SHP77 (cell line): ENCODE results near the gene RPTOR.
"Not testable (repeated sequence)": the region's sequence is repeated elsewhere in the genome, so short reads cannot be mapped to it uniquely, and the experiment has no call there.

Source experiments
- DNase-seq, 2 experiments: peaks; one replicate each; lab custom pipeline; 2025; lab: John Stamatoyannopoulos, UW

RPTOR gene

DNA sequence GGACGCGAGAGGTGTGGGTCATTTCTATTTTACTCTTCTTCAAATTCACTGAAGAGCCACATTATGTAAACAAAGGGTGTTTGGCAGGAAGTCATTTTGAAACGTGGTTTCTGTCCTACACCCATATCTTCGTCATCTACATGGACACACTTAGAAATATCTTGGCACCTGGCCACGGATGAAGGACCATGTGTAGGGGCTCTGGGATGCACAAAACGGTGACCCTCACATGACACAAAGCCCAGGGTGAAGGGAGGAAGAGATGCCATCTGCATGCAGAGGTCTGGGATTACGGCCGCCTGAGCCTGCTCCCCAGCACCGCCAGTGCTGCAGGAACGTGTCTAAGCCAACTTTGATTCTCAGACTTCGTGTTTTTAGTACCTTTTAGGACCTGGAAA is 316.8 kb downstream of the RPTOR start:
- DNase-seq: peak; percentile 92 to 93

DNA sequence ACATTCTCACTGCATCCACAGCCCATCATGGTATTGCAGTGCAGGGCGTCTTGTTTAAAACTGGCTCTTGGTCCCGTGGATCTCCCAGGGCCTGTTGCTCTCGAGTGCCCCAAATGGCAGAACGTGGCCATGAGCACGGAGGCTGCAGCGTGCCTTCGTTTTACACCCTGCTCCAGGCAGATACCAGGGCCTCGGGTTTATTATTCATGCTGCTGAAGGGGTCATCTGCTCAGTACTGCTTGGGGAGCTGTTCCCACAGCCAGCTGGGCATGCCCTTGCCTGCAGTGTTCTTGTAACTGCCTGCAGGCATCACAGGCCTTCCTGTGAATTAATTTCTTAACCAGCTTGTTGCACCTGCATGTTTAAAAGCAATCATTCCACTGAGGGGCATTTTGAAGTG is 317.3 kb downstream of the RPTOR start:
- DNase-seq: peak; percentile 86 to 91

DNA sequence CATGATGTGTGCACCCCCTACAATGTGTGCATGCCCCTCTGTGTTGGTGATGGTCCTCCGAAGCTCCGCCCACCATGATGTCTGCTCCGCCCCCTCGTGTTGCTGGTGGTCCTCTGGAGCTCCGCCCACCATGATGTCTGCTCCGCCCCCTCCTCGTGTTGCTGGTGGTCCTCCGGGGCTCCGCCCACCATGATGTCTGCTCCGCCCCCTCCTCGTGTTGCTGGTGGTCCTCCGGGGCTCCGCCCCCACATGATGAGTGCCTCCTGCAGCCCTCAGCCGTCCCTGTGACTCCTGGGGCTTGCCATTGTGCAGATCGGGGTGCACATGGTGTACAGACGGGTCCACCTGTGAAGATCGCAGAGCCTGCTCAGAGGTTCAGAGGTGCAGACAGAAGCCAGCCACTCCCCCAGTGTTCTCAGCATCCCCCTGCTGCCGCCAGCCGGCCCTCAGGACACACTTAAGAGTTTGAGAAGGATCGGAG is 317.9 kb downstream of the RPTOR start:
- no peak for DNase-seq

- DNase-seq: no peak
These were observed 318.3 kb downstream of the RPTOR start for GRCh38 chr17:80862978-80863377.

- no peak for DNase-seq
These were observed 319.0 kb downstream of the RPTOR start for GRCh38 chr17:80863626-80864025.

- no peak for DNase-seq
These were observed 320.1 kb downstream of the RPTOR start for GRCh38 chr17:80864751-80865150.

DNA sequence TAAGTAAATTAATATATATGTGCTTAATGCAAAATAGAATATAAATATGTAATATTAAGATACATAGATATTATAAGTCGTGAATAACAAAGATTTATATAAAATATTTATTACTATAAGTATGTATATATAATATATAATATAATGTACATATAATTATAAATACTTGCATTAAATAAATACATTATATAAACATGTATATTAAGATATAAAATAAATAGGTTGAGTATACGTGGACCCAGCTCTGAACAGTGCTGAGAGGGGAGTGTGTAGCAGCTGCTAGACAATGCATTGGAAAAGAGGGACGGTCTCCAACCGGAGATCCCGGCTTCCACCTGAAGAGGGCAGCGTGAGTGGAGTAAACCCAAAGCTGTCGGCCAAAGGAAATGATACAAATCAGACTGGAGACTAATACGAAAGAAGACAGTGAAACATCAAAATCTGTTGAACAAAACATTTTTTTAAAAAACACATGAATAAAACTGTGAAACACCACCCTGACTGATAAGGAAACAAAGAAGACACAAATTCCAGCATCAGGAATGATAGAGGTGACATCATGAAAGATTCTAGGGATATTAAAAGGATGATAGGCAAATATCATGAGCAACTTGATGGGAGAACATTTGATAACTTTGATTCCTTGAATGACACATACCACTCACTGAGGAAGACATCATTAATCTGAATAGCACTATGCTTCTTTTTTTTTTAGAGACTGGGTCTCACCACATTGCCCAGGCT is 321.6 kb downstream of the RPTOR start:
- peak; percentile 74 to 80 for DNase-seq

- DNase-seq: no peak
These were observed 323.5 kb downstream of the RPTOR start for GRCh38 chr17:80868022-80868609.

DNA sequence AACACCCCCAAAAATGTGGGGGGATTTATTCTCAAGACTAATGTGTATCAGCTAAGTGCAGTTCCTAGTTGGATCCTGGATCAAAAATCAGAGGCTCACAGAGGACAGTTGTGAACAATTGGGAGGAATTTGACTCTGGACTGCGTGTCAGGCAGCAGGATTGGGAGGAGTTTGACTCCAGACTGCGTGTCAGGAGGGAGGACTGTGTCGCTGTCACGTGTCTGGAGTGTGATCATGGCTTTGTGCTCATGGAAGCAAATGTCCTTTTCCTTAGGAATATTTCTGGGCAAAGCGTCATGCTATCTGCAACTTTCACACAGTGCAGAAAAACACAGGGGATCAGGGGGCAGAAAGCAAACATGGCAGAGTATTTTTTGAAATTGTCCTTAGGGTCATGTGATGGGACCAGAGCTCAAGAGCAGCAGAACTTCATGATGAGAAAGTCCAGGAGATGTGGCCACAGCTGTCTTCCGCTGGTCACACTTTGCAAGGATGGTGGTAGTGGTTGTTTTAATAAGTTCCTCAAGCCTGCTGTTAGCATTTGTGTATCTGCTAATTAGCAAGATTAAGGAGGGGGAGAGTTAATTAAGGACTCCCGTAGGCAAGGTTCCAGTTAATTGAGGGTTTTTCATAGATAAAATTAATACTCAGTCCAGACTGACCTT is 325.0 kb downstream of the RPTOR start:
- DNase-seq: no peak

GRCh38 chr17:80870401-80870800 is 325.8 kb downstream of the RPTOR start:
- DNase-seq: no peak

DNA sequence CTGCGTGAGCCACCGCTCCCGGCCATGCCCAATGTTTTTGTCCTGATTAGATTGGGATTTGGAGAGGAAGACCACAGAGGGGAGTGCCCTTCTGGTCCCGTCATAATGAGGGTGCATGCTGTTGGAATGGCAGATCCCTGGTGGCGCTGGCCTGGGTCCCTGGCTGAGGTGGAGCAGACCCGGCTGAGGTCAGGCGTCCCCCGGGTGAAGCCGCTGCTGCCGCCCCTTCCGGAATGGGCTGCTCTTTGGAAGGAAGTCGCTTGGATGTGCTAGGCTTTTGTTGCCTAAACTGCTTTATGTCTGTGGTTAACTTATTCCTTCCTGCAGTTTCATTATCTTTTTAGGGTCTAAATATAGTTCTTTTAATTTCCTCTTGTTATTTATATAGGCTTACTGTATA is 326.7 kb downstream of the RPTOR start:
- DNase-seq: no peak

GRCh38 chr17:80872001-80872500 is 327.4 kb downstream of the RPTOR start:
- DNase-seq: no peak

DNA sequence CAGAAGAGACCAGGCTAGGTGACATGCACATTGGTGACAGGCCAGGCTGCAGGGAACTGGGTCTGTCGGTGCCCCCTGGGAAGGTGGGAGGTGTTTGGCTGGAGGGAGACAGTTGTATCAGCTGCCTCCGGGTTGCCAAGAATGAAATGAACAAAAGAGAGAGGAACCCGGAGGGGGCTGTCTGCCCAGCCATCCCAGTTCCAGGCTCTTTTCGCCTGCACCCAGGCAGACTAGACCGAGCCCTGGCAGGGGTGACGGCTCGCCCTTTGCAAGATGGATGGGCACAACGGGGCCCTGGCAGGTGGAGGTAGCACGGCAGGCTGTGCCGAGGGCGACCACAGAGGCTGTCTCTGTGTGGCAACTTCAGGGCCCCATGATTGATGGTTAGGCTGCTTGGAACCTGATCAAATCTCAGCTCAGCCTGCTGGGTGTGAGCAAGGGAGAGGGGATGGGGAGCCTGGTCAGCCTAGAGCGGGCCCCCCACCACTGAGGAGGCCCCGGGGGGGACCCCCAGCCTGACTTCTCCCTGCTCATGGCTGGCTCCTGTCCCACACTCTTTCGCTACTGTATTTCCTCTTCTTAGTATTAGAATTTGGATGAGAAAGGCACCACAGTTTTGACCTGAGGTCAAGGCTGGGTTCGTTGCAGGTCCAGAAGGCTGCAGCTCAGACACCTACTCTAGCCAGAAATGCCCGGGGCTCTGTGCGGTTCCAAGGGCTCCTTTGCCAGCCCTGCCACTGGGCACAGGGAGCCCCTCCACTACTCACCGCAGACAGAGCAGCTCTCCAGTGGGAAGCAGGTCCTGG is 328.1 kb downstream of the RPTOR start:
- DNase-seq: no peak

- DNase-seq: no peak
These were observed 328.8 kb downstream of the RPTOR start for GRCh38 chr17:80873307-80873951.

DNA sequence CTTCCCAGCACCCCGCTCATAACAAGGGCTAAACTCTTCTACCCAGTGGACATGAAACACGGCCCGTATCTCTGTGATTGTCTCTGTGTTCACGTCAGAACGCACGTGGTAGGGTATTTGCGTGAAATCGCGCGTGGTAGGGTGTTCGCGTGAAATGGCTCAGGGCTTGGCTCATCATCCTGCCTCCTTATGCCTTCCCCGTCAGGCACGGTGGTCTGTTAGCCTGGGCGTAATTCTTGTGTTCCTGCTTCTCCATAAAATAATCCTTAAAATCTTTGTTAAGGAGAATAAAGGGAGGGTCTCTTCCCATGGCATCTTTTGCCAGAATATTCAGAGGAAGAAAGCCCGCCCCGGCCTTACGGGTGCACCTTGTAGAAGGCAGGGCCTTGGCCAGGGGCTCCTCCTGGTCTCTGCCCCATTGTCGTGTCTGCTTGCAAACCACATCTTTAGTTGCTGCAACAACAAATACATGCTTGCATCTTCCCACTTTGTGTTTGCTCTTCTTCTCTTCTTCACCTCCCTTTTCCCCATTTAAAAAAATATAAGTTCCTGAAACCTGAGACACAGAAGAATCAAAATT is 330.3 kb downstream of the RPTOR start:
- DNase-seq: no peak

DNA sequence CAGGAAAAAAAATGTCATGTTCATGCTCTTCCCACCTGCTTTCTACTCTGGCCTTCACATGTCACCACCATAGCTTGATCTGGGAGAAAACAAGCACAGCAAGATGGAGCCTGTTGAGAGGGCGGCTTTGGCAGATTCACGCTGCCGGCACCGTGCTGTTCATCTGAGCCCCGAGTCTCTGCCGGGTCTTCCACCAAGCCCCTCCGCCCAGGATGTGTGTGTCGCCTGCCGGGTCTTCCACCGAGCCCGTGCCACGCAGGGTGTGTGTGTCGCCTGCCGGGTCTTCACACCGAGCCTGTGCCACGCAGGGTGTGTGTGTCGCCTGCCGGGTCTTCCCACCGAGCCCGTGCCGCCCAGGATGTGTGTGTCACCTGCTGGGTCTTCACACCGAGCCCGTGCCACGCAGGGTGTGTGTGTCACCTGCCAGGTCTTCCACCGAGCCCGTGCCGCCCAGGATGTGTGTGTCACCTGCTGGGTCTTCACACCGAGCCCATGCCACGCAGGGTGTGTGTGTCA is 330.9 kb downstream of the RPTOR start:
- DNase-seq: not testable (repeated sequence)

- not testable (repeated sequence) for DNase-seq
These were observed 331.9 kb downstream of the RPTOR start for GRCh38 chr17:80876456-80876949.

DNA sequence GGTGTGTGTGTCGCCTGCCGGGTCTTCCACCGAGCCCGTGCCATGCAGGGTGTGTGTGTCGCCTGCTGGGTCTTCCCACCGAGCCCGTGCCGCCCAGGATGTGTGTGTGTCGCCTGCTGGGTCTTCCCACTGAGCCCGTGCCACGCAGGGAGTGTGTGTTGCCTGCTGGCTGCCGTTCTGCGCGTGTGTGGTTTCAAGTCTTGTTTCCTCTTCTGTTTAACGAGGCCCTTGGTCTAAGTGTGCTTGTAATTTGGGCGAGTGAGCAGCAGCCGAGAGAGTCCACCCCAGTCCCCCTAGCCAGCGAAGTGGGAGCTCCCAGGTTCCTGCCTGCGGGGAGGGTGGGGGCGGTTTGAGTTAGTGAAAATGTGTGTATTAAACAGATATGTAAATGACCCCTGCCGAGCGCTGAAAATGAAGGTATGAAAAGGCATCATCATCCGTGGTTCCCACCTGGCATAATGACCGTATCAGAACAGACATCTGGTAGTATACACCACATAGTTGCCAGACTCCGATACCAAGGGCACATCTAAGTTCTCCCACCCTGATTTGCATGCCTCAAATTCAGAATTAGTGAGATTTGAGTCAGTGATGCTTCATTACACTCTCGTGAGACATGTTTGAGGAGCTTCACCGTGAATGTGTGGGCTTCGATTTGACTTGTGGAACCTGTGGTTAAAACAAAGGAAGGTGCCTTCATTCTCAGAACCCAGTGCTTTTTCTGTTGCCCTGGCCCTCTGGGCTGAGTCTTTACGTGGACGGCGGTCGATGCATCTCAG is 332.5 kb downstream of the RPTOR start:
- no peak for DNase-seq

DNA sequence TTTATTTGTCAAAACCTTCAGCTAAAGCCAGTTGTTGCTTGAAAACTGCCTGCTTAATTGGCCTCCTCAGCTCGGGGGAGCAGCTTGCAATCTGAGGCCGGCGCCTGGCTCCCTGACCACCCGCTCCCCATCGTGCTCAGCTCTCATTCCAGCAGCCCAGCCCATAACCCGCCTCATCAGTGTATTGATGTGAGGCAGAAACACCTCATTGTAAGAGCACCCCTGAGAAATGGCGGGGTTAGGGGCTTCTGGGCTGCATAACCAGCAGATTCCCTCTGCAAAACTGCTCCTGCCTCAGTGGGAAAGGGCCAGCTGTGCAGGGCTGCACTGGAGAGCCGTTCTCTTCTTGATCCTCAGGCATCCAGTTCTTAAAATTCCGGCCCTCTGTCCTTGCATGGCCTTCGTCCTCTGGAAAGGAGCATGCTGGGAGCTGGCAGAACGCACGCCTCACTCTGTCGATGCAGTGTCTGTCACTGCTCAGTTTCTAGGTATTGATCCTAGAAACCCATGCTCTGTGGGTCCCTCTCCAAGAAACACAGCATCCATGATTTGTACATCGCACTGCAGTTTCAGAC is 333.2 kb downstream of the RPTOR start:
- no peak for DNase-seq
